ENCODE measurements around the gene NHSL2. TPM values are rescaled to one million over a fixed set of nuclear protein-coding genes. Genes with fewer than 3 reads are reported as not detected.

The NHSL2 gene
- polyA plus RNA-seq, 3 donors = 16.6 to 39.8 (median 22.8) TPM

GRCh38 chrX:72001906-72002305, 91.3 kb downstream of the NHSL2 start:
- Mint-ChIP-seq H3K36me3 (no peaks in the 10 kb centered on the region), H3K4me1 (peaks cover 4% of the 10 kb centered on the region), H3K27ac (no peak overlapping the region), H3K4me3 (no peak overlapping the region), H3K9me3 (peaks cover 0 to 1% (median 0%) of the 10 kb centered on the region in 7 donors), H3K27me3 (ENCODE audit: low read depth in 3 of 3) (peaks cover under 1 to 16% (median 6%) of the 10 kb centered on the region in 3 donors)
- Histone ChIP-seq H3K27ac (ENCODE audit: low read depth in 1 of 2, low read length in 2 of 2) (no peak overlapping the region), H3K4me1 (ENCODE audit: control insufficient read depth in 1 of 2, insufficient read depth in 2 of 2, low read length in 2 of 2) (peaks cover 4 to 6% of the 10 kb centered on the region in 2 donors), H3K9me3 (replicated peaks in 1 of 2; ENCODE audit: control insufficient read depth in 1 of 2, insufficient read depth in 1 of 2, low read length in 2 of 2) (no peaks in the 10 kb centered on the region), H4K20me1 (ENCODE audit: insufficient read depth, low read length) (no peaks in the 10 kb centered on the region), H3K4me2 (replicated peaks; ENCODE audit: extremely low read depth, low read length, poor library complexity, severe bottlenecking) (no peak overlapping the region), H3K9ac (ENCODE audit: insufficient read depth, low read length, poor library complexity, severe bottlenecking) (no peak overlapping the region), H3K36me3 (replicated peaks in 1 of 2; ENCODE audit: control insufficient read depth in 1 of 2, insufficient read depth in 2 of 2, low read length in 2 of 2) (no peaks in the 10 kb centered on the region), H3K27me3 (ENCODE audit: control insufficient read depth in 2 of 2, insufficient read depth in 2 of 2, low read length in 2 of 2) (peaks cover 0 to 2% of the 10 kb centered on the region in 2 donors), H3K79me2 (ENCODE audit: insufficient read depth, low read length) (no peaks in the 10 kb centered on the region), H2AFZ (ENCODE audit: insufficient read depth, low read depth, low read length, poor library complexity, severe bottlenecking) (no peak overlapping the region), H3K4me3 (replicated peaks in 1 of 3; ENCODE audit: low read depth in 2 of 3, low read length in 3 of 3) (no peak overlapping the region)
- no peak for DNase-seq
- no peak for TF ChIP-seq CTCF (IDR thresholded peaks at IDR 0.05)
- intact Hi-C loops (cut with micrococcal nuclease) = no loop called here
- WGBS (ENCODE audit: insufficient coverage) = no CpG with 5 or more reads among the region's 2 CpGs

- whole genome bisulfite sequencing (ENCODE audit: insufficient coverage) = 100% methylated on average over 3 of the region's 6 CpGs
- Histone ChIP-seq H2AFZ (ENCODE audit: insufficient read depth, low read depth, low read length, poor library complexity, severe bottlenecking) (no peak overlapping the region), H4K20me1 (ENCODE audit: insufficient read depth, low read length) (no peaks in the 10 kb centered on the region), H3K79me2 (ENCODE audit: insufficient read depth, low read length) (no peaks in the 10 kb centered on the region), H3K27me3 (ENCODE audit: control insufficient read depth in 2 of 2, insufficient read depth in 2 of 2, low read length in 2 of 2) (peaks cover 0 to 5% of the 10 kb centered on the region in 2 donors), H3K9me3 (replicated peaks in 1 of 2; ENCODE audit: control insufficient read depth in 1 of 2, insufficient read depth in 1 of 2, low read length in 2 of 2) (no peaks in the 10 kb centered on the region), H3K27ac (ENCODE audit: low read depth in 1 of 2, low read length in 2 of 2) (no peak overlapping the region), H3K36me3 (replicated peaks in 1 of 2; ENCODE audit: control insufficient read depth in 1 of 2, insufficient read depth in 2 of 2, low read length in 2 of 2) (no peaks in the 10 kb centered on the region), H3K4me2 (replicated peaks; ENCODE audit: extremely low read depth, low read length, poor library complexity, severe bottlenecking) (no peak overlapping the region), H3K4me1 (ENCODE audit: control insufficient read depth in 1 of 2, insufficient read depth in 2 of 2, low read length in 2 of 2) (peaks cover 4 to 6% of the 10 kb centered on the region in 2 donors), H3K4me3 (replicated peaks in 1 of 3; ENCODE audit: low read depth in 2 of 3, low read length in 3 of 3) (no peak overlapping the region), H3K9ac (ENCODE audit: insufficient read depth, low read length, poor library complexity, severe bottlenecking) (no peak overlapping the region)
- Mint-ChIP-seq H3K36me3 (no peaks in the 10 kb centered on the region), H3K27me3 (ENCODE audit: low read depth in 3 of 3) (peaks cover 1 to 19% (median 7%) of the 10 kb centered on the region in 3 donors), H3K27ac (no peak overlapping the region), H3K9me3 (peaks cover 0 to 1% (median 0%) of the 10 kb centered on the region in 7 donors), H3K4me1 (peaks cover 4% of the 10 kb centered on the region), H3K4me3 (no peak overlapping the region)
- intact Hi-C loops (cut with micrococcal nuclease) = no loop called here
- no peak for TF ChIP-seq CTCF (IDR thresholded peaks at IDR 0.05)
- DNase-seq = no peak
Observed at GRCh38 chrX:72002875-72003274, 92.2 kb downstream of the NHSL2 start.
